ENCODE results near the gene KRTAP21-2. TPM values are rescaled to one million over a fixed set of nuclear protein-coding genes. Genes with fewer than 3 reads are reported as not detected.

The KRTAP21-2 gene
- total RNA-seq, 1 experiment from 2014 or later, result not detected

- no peak overlapping the region for H2BK12ac ChIP-seq (ENCODE audit: insufficient read length, low read depth, low read length)
- Mint-ChIP-seq H3K9me3 (peaks cover 5 to 17% of the 10 kb centered on the region in 2 experiments), H3K4me3 (no peak overlapping the region), H3K36me3 (ENCODE audit: insufficient read depth in 1 of 3, low read depth in 3 of 3) (peaks cover 0 to 17% (median 0%) of the 10 kb centered on the region in 3 experiments; a peak in 3 of 7 replicates), H3K27me3 (ENCODE audit: low read depth) (peaks cover 1% of the 10 kb centered on the region; the same call in 1 of the 2 replicates), H3K27ac (no peak overlapping the region), H3K4me1 (no peaks in the 10 kb centered on the region)
- no peaks in the 10 kb centered on the region for H4K20me1 ChIP-seq (ENCODE audit: control insufficient read depth, insufficient read depth, insufficient read length)
- no peak for DNase-seq
- H3K23me2 ChIP-seq (ENCODE audit: insufficient read length, low read depth, low read length, poor library complexity, severe bottlenecking), result no peaks in the 10 kb centered on the region
- no peak overlapping the region for H3K4me2 ChIP-seq (ENCODE audit: insufficient read depth, insufficient read length, low read length)
- H2AFZ ChIP-seq (ENCODE audit: low read length), result no peak overlapping the region
- H3K14ac ChIP-seq (ENCODE audit: insufficient read depth, low read length), result no peak overlapping the region
- no peaks in the 10 kb centered on the region for H3K79me1 ChIP-seq (ENCODE audit: insufficient read depth, low read depth, low read length, poor library complexity, severe bottlenecking)
- H2BK5ac ChIP-seq (ENCODE audit: insufficient read length, low read length), result no peak overlapping the region
- H3K9me3 ChIP-seq (ENCODE audit: control insufficient read depth, low read depth, low read length), result no peaks in the 10 kb centered on the region
- H3K18ac ChIP-seq (ENCODE audit: insufficient read length, low read depth, low read length), result no peak overlapping the region
- H3T11ph ChIP-seq (ENCODE audit: low read length), result no peak overlapping the region
- no peaks in the 10 kb centered on the region for H3K79me2 ChIP-seq (ENCODE audit: insufficient read depth, low read length)
- TF ChIP-seq CTCF (conservative IDR thresholded peaks at IDR 0.05), result no peak
- H3K27ac ChIP-seq (ENCODE audit: insufficient read length, low read depth, low read length), result no peak overlapping the region
- no peak overlapping the region for H2BK20ac ChIP-seq (ENCODE audit: low read depth, low read length, poor library complexity, severe bottlenecking)
- H2BK120ac ChIP-seq (ENCODE audit: low read depth, low read length, poor library complexity, severe bottlenecking), result no peak overlapping the region
- no peak overlapping the region for H3K9ac ChIP-seq (ENCODE audit: extremely low read depth, insufficient read length, low read length)
- H3K27me3 ChIP-seq (ENCODE audit: insufficient read depth, low read length), result no peaks in the 10 kb centered on the region
- H4K8ac ChIP-seq (replicated peaks; ENCODE audit: insufficient read length, low read depth, low read length), result no peak overlapping the region
- no CpG with 5 or more reads among the region's 3 CpGs for WGBS (ENCODE audit: extremely low coverage, insufficient read length, low lambda C conversion rate)
- H3K4me1 ChIP-seq (ENCODE audit: insufficient read depth, low read length), result no peaks in the 10 kb centered on the region
- H4K91ac ChIP-seq (ENCODE audit: insufficient read length, low read depth, low read length), result no peak overlapping the region
- no peak overlapping the region for H3K56ac ChIP-seq (ENCODE audit: insufficient read length, low read depth, low read length)
- H3K4ac ChIP-seq (ENCODE audit: low read depth, low read length), result no peak overlapping the region
- H2AK5ac ChIP-seq (ENCODE audit: insufficient read length, low read length), result no peak overlapping the region
- no peak overlapping the region for H4K5ac ChIP-seq (ENCODE audit: insufficient read length, low read depth, low read length)
- no peak overlapping the region for H2BK15ac ChIP-seq (ENCODE audit: low read depth, low read length)
- no peak overlapping the region for H3K23ac ChIP-seq (ENCODE audit: insufficient read length, low read depth, low read length)
Measured at GRCh38 chr21:30710499-30710898, 36.6 kb downstream of the KRTAP21-2 start.
